Non-pigmented ciliary epithelial cell (primary cell): ENCODE results near the gene RNF114.

Experiments
- DNase-seq: peaks from one replicate; pipeline ENCODE4 v3.0.0-alpha.2; 2010; ENCODE audit warnings: low read depth

The RNF114 gene

DNA sequence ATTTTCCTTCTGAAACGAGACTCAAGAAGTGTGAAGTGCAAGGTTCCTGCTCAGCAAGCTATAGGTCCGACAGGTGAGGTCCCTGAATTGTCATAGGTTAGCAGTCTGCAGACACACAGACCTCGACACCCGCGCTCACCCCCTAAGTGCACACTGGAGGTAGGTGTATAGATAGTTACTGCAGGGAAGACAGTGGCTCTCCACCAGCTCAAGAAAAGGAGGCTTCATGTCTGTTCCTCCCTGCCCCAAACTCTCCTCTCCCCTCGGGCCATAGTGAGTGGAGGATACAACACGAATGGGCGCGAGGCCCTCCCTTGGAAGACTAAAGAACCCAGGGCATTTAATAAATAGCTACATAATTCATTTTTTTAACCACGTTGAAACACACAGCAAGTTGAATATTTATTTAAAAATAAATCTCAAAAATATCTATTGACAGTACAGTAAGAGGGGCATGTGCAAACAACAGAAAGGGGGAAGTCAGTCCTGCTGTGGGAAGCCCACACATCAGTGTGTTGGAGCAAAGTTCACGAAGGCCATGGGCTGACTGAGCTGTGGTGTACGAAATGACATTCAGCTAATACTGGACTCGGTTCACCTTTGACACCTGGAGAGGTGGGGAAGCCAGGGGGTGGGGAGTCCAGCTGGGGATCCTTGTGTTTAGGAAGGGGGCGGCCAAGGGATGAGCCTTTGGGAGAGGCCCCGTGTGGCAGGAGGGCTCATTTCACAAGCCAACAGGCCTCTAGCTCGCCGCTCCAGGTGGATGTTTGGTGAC is 31.6 kb upstream of the RNF114 start:
- DNase-seq, result no peak

DNA sequence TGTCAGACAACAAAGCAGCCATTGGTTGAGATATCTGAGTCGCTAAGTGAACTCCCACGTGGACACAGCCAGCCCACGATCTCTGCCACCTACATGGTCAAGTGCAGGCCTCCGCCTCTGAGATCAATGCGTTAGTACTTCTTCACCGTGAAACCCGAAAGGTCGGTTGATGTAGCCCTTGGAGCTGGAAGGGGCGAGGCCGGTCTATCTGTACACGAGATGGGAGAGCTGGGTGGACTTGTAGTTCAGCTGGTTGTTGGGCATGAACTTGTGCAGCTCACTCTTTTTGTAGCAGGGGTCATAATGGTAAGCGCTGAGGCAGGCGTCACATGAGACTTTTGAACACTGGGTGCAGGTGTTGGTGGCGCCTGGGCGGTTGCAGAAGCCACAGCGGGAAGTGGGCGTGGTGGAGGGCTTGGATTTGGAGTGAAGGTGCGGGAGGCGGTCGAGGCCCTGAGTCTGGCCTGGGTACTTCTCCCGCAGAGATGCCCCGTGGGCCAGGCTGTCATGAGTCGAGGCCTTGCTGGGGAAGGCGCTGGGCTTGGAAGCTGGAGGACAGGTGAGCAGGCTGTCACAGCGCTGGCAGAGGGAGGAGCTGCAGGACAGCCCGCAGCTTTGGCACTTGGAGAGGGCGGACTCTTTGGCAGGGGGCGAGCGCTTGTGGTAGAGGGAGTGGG is 30.6 kb upstream of the RNF114 start:
- DNase-seq, result no peak

- DNase-seq, result no peak
These were observed 30.0 kb upstream of the RNF114 start for GRCh38 chr20:49906101-49906604.

DNA sequence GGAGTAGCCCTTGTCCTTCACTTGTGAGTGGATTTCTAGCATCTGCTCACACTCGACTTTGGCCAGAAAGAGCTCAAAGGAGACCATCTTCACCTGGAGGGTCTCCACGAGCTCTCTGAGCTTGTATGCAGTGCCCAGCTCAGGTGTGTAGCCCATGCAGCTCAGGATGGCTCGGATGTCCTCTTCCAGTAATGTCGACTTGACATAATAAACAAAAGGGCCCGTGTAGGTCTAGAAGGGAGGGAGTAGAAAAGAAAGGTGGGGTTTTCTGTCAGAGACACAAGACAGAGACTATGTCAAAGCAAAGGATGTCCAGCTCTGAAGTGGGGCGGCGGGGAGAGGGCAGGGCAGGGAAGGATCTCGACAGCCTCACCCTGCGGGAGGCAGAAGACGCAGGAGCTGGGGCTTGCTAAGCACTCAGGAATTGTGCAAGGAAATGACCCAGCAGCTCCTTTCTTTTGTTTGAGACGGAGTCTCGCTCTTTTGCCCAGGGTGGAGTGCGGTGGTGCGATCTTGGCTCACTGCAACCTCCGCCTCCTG is 29.5 kb upstream of the RNF114 start:
- DNase-seq, result no peak

GRCh38 chr20:49907405-49908257 is 28.6 kb upstream of the RNF114 start:
- no peak for DNase-seq

DNA sequence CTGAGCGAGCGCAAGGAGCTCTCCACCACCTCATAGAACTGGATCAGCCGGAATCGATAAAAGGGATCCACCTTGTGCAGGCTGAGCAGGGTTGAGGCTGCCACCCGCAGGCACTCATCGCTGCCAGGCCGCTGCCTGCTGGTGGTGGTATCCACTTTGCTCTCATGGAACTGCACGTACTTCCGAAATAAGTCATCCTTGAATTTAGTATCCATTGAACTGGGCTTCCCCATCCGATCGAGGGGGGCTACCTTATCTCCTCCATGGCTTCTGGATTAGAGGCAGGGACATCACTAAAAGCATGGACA is 28.0 kb upstream of the RNF114 start:
- no peak for DNase-seq

DNA sequence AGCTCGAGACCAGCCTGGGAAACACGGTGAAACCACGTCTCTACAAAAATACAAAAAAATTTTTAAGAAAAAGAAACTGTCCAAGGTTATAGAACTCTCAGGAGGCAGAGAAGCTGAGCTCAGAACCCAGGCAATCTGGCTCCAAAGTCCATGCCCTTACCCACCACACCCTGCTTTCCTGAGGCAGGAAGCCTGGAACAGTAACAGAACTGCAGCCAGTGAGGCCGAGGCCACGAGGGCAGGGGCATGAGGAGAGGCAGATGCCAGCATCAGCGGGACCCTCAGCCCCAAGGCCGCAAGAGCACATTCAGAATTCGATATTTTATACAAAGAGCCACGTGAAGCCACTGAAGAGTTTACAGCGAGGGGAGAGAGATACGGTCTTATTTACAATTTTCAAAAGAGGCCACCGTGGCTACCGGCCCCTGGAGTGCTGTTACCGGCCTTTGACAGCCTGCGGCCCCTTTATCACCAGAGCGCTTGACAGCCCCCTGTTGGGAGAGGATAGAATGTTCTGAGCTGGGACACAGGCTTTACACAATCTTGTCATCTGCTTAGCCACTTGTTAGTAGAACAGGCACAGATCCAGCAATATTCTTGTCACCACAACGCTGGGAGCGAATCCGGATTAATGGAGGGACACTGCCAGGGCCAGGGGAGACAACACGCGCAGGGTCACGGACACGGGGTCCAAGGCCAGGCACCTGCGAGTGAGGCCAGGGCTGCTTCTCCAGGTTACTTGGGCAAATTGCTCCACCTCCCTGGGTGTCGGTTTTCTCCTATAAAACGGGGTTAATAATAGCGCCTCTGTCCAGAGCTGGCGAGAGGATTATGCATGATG is 26.5 kb upstream of the RNF114 start:
- DNase-seq, result no peak

GRCh38 chr20:49910340-49910706 is 25.9 kb upstream of the RNF114 start:
- DNase-seq, result no peak

- no peak for DNase-seq
These were observed 22.7 kb upstream of the RNF114 start for GRCh38 chr20:49913399-49914047.

GRCh38 chr20:49914310-49915117 is 21.7 kb upstream of the RNF114 start:
- DNase-seq, result no peak

DNA sequence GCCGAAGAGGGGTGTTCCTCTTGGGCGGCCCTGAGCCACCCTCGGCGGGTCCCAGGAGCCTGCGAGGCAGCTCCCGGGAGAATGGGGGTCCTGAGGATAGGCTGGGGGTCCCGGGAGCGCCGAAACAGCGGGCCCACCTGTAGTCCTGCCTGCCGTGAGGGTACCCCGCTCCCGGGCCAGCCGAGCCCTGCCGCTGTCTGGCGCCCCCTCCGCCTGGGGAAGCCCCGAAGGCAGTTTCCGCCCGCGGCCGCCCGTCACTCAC is 21.1 kb upstream of the RNF114 start:
- no peak for DNase-seq

- DNase-seq, result peak; percentile 76
These were observed 20.6 kb upstream of the RNF114 start, which contains the start of gene SPATA2 for GRCh38 chr20:49915380-49916145. TSS of gene SPATA2 (minus strand) at chr20:49915529. CDS start at chr20:49908490, 7,039 bp downstream.

DNA sequence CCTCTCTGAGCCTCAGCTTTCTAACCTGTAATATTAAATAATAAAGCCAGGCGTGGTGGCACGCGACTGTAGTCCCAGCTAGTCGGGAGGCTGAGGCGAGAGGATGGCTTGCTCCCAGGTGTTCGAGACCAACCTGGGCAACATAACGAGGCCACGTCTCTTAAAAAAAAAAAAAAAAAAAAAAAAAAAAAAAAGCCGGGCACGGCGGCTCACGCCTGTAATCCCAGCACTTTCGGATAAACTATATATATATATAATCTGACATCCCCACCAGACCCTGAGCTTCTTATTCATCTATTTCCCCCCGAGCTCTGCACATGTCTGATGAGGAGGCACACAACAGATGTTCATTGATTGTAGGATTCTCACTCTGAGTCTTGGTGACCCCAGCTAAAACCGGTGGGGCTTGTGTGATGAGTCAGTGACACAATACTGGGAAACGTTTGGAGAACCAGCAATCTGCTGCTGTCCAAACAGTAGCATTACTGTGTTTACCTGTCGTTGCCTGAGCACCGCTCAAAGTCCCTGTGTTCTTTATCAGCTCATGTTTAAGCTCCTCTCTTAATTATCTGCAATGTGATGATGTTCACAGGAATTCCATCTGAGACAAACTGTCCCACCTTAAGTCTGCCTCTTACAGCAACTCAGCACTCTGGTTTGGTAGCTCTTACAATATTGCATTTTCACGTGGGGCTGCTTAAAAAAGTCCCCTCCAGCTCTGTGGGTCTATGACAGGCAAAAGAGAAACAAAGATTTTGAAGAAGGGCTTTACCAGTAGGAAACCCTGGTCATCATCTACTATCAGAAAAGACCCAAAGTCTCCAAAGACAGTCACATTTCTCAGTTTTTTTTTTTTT is 19.8 kb upstream of the RNF114 start:
- no peak for DNase-seq

- no peak for DNase-seq
These were observed 17.8 kb upstream of the RNF114 start for GRCh38 chr20:49918446-49918845.

DNA sequence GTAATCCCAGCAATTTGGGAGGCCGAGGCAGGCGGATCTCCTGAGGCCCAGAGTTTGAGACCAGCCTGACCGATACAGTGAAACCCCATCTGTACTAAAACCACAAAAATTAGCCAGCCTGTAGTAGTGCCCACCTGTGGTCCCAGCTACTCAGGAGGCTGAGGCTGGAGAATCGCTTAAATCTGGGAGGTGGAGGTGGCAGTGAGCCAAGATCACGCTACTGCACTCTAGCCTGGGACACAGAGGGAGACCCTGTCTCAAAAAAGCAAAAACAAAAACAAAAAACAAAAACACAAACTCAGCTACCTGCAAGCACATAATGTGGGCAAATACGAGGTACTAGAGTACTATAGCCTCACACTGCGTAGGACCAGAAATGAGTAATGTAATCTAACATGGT is 17.2 kb upstream of the RNF114 start:
- DNase-seq, result no peak

DNA sequence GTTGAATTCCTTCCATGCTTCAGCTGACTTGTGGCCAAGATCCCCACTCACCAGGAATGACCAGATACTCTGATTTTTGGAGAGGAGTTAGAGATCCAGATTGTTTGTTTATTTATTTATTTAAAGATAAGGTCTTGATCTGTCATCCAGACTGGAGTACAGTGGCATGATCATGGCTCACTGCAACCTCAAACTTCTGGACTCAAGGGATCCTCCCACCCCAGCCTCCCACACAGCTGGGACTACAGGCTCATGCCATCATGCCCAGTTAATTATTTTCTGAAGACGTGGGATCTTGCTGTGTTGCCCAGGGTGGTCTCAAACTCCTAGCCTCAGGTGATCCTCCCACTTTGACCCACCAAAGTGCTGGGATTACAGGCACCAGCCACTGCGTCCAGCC is 16.7 kb upstream of the RNF114 start:
- no peak for DNase-seq

DNA sequence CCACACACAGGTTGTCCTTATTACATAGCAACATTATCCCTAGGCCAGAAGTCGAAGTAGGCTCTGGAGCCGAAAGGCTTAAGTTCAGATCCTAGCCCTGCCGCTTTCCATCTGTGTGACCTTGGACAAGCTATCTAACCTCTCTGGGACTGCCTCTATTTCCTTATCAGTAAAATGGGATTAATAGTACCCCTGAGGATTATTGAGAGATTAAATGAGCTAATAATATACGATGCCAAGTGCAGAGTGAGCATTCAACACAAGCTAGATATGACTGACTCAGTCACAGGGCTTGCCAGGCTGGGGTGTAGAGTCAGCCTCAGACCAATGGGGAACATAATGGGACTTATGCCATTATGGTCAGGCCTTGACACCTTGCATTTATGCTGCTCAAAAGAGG is 11.9 kb upstream of the RNF114 start:
- no peak for DNase-seq

DNA sequence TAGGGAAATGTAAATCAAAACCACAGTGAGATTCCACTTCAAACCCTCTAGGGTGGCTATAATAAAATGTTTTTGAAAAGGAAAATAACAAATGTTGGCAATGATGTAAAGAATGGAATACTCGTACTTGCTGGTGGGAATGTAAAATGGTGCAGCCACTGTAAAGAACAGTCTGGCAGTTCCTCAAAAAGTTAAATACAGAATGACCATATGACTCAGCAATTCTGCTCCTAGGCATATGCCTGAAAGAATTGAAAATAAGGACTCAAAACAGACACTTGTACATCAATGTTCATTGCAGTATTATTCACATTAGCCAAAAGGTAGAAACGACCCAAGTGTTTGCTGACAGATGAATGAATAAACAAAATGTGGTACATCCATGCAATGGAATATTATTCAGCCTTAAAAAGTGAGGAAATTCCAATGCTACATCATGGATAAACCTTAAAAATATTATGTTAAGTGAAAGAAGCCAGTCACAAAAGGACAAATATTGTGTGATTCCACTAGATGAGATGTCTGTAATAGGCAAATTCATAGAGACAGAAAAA is 10.2 kb upstream of the RNF114 start:
- DNase-seq, result no peak
